ENCODE data around the gene PRMT9.

GRCh38 chr4:147633643-147634042 is 50.3 kb downstream of the PRMT9 start:
- TF ChIP-seq POLR2A (IDR thresholded peaks at IDR 0.05) (no peak), CTCF (IDR thresholded peaks at IDR 0.05) (no peak), EP300 (IDR thresholded peaks at IDR 0.05) (no peak)

All from ovary (tissue), 3 donors.